Lung (tissue), 12 donors: ENCODE data around the gene PON3. TPM values are rescaled to one million over a fixed set of nuclear protein-coding genes. Genes with fewer than 3 reads are reported as not detected.

Experiments used
- ATAC-seq: fragments of 200-7000 bp; cut with Tn5 transposase; one replicate; pipeline ENCODE4 v1.9.1; 2020; ENCODE audit warnings: moderate number of reproducible peaks; ENCODE audit not compliant: insufficient read depth, low FRiP score
- DNase-seq, 3 donors: peaks; one replicate each; pipeline ENCODE4 v3.0.0-alpha.2; 2013 to 2017
- H3K27ac ChIP-seq, 2 donors: one replicate each; pipeline ENCODE4 v1.5.1; 2013; ENCODE audit warnings: mild to moderate bottlenecking in 2 of 2, moderate library complexity in 2 of 2, control low read depth in 1 of 2, inconsistent platforms in 1 of 2, low read depth in 1 of 2, low read length in 1 of 2
- H3K27me3 ChIP-seq, 3 donors: one replicate each; pipeline ENCODE4 v1.5.1; 2013; ENCODE audit warnings: low read length in 2 of 3; ENCODE audit not compliant: control insufficient read depth in 3 of 3, insufficient read depth in 3 of 3
- H3K36me3 ChIP-seq, 4 donors: one replicate each; pipeline ENCODE4 v1.5.1; 2013; ENCODE audit warnings: low read length in 4 of 4, mild to moderate bottlenecking in 1 of 4, moderate library complexity in 1 of 4; ENCODE audit not compliant: control insufficient read depth in 4 of 4, insufficient read depth in 4 of 4
- H3K4me1 ChIP-seq, 5 donors: one replicate each; pipeline ENCODE4 v1.5.1; 2013; ENCODE audit warnings: low read length in 5 of 5, mild to moderate bottlenecking in 2 of 5, moderate library complexity in 1 of 5; ENCODE audit not compliant: control insufficient read depth in 5 of 5, insufficient read depth in 5 of 5
- H3K4me3 ChIP-seq: one replicate; pipeline ENCODE4 v1.5.1; 2013; ENCODE audit warnings: mild to moderate bottlenecking, control low read depth, moderate library complexity
- H3K9ac ChIP-seq, 2 donors: one replicate each; pipeline ENCODE4 v1.5.1; 2013; ENCODE audit warnings: low read length in 2 of 2, control low read depth in 1 of 2; ENCODE audit not compliant: insufficient read depth in 1 of 2
- H3K9me3 ChIP-seq, 4 donors: one replicate each; pipeline ENCODE4 v1.5.1; 2013; ENCODE audit warnings: low read length in 3 of 4, mild to moderate bottlenecking in 1 of 4, moderate library complexity in 1 of 4; ENCODE audit not compliant: control insufficient read depth in 4 of 4, insufficient read depth in 3 of 4
- CTCF ChIP-seq: IDR thresholded peaks from 2 replicates; pipeline ENCODE4 v1.5.1; 2012; ENCODE audit warnings: mild to moderate bottlenecking; ENCODE audit errors: control extremely low read depth, extremely low read depth
- WGBS, 2 donors: extraction: QIAGEN DNeasy Blood & Tissue Kit; methylation state at CpG; one replicate each; pipeline ENCODE4 v1.1.7; 2013; 5-methylcytosine and 5-hydroxymethylcytosine counted together
- polyA plus RNA-seq, 2 donors: library from polyadenylated mRNA; stranded (reverse); fragments of 200-250 nt; gene quantifications; one replicate each; pipeline ENCODE4 v1.2.1, GENCODE V29; 2013
- total RNA-seq, 2 donors: library from RNA; depleted of rRNA in 1 of 2; stranded (reverse); fragments of >200 nt in 1 of 2; gene quantifications; one replicate each; pipeline ENCODE4 v1.2.1, GENCODE V29; 2014 to 2021
- donor health status: control.
- donor health status: control.
- donor health status: Bipolar disorder and iron deficiency.
- donor health status: healthy.
- donor health status: DM: yes; HTN: yes; CAD: no.

PON3 gene
- total and polyA plus RNA-seq, 4 donors: 13.2 to 28.0 (median 22.5) TPM

GRCh38 chr7:95427914-95428516 is 31.8 kb upstream of the PON3 start:
- Histone ChIP-seq H3K4me3 (no peak overlapping the region), H3K4me1 (peaks cover 0 to 10% (median 4%) of the 10 kb centered on the region in 5 donors), H3K9me3 (peaks cover 0 to 4% (median under 1%) of the 10 kb centered on the region in 4 donors), H3K9ac (no peak overlapping the region), H3K27ac (no peak overlapping the region), H3K36me3 (peaks cover 3 to 22% (median 6%) of the 10 kb centered on the region in 4 donors), H3K27me3 (no peaks in the 10 kb centered on the region)
- WGBS, 2 donors: 77 to 85% methylated on average over 3 of the region's 3 CpGs
- DNase-seq (no peak), ATAC-seq (no peak)
- no peak for TF ChIP-seq CTCF

- Histone ChIP-seq H3K9me3 (peaks cover 0 to 4% (median under 1%) of the 10 kb centered on the region in 4 donors), H3K27me3 (no peaks in the 10 kb centered on the region), H3K27ac (no peak overlapping the region), H3K36me3 (peaks cover 3 to 20% (median 8%) of the 10 kb centered on the region in 4 donors), H3K4me3 (no peak overlapping the region), H3K9ac (no peak overlapping the region), H3K4me1 (peaks cover 0 to 10% (median 4%) of the 10 kb centered on the region in 5 donors)
- ATAC-seq: no peak
- no peak for DNase-seq
- 87 to 89% methylated on average over 7 of the region's 7 CpGs for WGBS, 2 donors
- TF ChIP-seq CTCF: no peak
These were observed 31.0 kb upstream of the PON3 start for GRCh38 chr7:95427166-95427565.

GRCh38 chr7:95425694-95426093 is 29.5 kb upstream of the PON3 start:
- no peak for TF ChIP-seq CTCF
- Histone ChIP-seq H3K36me3 (peaks cover 3 to 20% (median 8%) of the 10 kb centered on the region in 4 donors), H3K4me1 (peaks cover 0 to 24% (median 8%) of the 10 kb centered on the region in 5 donors), H3K27me3 (no peaks in the 10 kb centered on the region), H3K9me3 (peaks cover 0 to 4% (median under 1%) of the 10 kb centered on the region in 4 donors), H3K9ac (no peak overlapping the region), H3K27ac (no peak overlapping the region), H3K4me3 (no peak overlapping the region)
- ATAC-seq (no peak), DNase-seq (no peak)
- WGBS, 2 donors: 86 to 93% methylated on average over 2 of the region's 2 CpGs
